Measurements from ENCODE around the gene SBF2.
"Not testable (repeated sequence)": the region's sequence is repeated elsewhere in the genome, so short reads cannot be mapped to it uniquely, and the experiment has no call there.

Gene SBF2

DNA sequence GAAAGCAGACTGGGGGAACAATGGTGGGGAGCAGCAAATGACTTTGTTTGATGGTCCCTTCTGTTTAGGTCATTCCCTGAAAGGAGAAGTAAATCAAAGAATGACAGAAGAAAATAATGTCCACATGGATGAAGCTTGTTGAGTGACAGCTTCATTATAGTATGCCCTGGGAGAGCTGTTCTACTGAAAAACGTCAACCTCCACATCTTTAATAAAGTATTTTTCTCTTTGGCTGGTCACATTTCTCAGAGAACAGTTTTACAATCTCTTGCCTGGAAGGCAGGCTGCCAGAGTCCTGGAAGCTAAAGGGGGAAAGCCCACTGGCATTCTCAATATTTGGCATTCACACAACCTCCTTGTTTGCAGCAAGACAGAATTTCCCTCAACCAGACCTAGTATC lies 342.2 kb downstream of the SBF2 start:
- ChIA-PET CTCF (no interaction called here), POLR2A (ENCODE audit: low non-redundant PET) (no interaction called here)
- no peak overlapping the region for H3K27ac ChIP-seq
- TF ChIP-seq, protein P1, sequence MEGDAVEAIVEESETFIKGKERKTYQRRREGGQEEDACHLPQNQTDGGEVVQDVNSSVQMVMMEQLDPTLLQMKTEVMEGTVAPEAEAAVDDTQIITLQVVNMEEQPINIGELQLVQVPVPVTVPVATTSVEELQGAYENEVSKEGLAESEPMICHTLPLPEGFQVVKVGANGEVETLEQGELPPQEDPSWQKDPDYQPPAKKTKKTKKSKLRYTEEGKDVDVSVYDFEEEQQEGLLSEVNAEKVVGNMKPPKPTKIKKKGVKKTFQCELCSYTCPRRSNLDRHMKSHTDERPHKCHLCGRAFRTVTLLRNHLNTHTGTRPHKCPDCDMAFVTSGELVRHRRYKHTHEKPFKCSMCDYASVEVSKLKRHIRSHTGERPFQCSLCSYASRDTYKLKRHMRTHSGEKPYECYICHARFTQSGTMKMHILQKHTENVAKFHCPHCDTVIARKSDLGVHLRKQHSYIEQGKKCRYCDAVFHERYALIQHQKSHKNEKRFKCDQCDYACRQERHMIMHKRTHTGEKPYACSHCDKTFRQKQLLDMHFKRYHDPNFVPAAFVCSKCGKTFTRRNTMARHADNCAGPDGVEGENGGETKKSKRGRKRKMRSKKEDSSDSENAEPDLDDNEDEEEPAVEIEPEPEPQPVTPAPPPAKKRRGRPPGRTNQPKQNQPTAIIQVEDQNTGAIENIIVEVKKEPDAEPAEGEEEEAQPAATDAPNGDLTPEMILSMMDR (conservative IDR thresholded peaks at IDR 0.05; ENCODE audit: low read depth): no peak
- no peak for DNase-seq (ENCODE audit: low spot score)

- ChIA-PET CTCF (interaction anchor here (0.6 kb wide), 1 partner anchor 28 kb away, joined by 5 read pairs; no protein-coding TSS in a partner anchor), POLR2A (ENCODE audit: low non-redundant PET) (no interaction called here)
- no peak for DNase-seq (ENCODE audit: low spot score)
- H3K27ac ChIP-seq: no peak overlapping the region
- TF ChIP-seq, protein P1 (conservative IDR thresholded peaks at IDR 0.05; ENCODE audit: low read depth): no peak
Observed at GRCh38 chr11:9950462-9950861, 343.6 kb downstream of the SBF2 start.

GRCh38 chr11:9947231-9947864 lies 346.7 kb downstream of the SBF2 start:
- DNase-seq (ENCODE audit: low spot score): no peak
- no peak overlapping the region for H3K27ac ChIP-seq
- CTCF ChIA-PET: interaction anchor here (0.5 kb wide), 1 partner anchor 192 kb away, joined by 3 read pairs; no protein-coding TSS in a partner anchor
- TF ChIP-seq, protein P1 (conservative IDR thresholded peaks at IDR 0.05; ENCODE audit: low read depth): no peak
- POLR2A ChIA-PET (ENCODE audit: low non-redundant PET): no interaction called here

DNA sequence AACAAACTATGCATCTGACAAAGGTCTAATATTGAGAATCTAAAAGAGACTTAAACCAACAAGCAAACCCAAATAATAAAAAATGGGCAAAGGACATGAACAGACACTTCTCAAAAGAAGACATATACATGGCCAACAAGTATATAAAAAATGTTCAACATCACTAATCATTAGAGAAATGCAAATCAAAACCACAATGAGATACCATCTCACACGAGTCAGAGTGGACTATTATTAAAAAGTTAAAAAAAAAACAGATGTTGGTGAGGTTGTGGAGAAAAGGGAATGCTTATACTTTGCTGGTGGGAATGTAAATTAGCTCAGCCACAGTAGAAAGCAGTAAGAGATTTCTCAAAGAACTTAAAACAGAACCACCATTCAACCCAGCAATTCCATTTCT lies 348.3 kb downstream of the SBF2 start:
- H3K27ac ChIP-seq; POLR2A ChIA-PET (ENCODE audit: low non-redundant PET); DNase-seq (ENCODE audit: low spot score): not testable (repeated sequence)
- CTCF ChIA-PET: interaction anchor here (0.6 to 0.7 kb wide), 2 partner anchors 188 to 1188 kb away, joined by 4 to 8 read pairs; no protein-coding TSS in a partner anchor

GRCh38 chr11:9943386-9944110 lies 350.5 kb downstream of the SBF2 start:
- ChIA-PET CTCF (no interaction called here), POLR2A (ENCODE audit: low non-redundant PET) (no interaction called here)

DNA sequence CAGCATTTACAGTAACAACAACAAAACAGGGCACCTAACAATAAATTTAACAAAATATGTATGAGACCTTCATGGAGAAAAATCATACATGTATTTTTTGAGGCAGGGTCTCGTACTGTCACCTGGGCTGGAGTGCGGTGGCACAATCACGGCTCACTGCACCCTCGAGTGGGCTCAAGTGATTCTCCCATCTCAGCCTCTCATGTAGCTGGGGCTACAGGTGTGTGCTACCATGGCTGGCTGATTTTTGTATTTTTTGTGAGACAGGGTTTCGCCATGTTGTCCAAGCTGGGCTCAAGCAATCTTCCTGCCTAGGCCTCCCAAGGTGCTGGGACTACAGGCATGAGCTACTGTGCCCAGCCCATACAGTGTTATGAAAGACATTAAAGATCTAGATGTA lies 352.0 kb downstream of the SBF2 start:
- CTCF ChIA-PET: no interaction called here
- TF ChIP-seq, protein P1 (conservative IDR thresholded peaks at IDR 0.05; ENCODE audit: low read depth): no peak
- DNase-seq (ENCODE audit: low spot score): no peak
- POLR2A ChIA-PET (ENCODE audit: low non-redundant PET): no interaction called here
- H3K27ac ChIP-seq: no peak overlapping the region

More at GRCh38 chr11:9943386-9944110, 350.5 kb downstream of the SBF2 start:
- TF ChIP-seq, protein P1 (conservative IDR thresholded peaks at IDR 0.05; ENCODE audit: low read depth): no peak
- no peak overlapping the region for H3K27ac ChIP-seq
- peak; percentile 9 for DNase-seq (ENCODE audit: low spot score)

- DNase-seq (ENCODE audit: low spot score); H3K27ac ChIP-seq; POLR2A ChIA-PET (ENCODE audit: low non-redundant PET); CTCF ChIA-PET: not testable (repeated sequence)
Observed at GRCh38 chr11:9939150-9939549, 354.9 kb downstream of the SBF2 start.
